ENCODE measurements around the gene FSTL4. TPM values are rescaled to one million over a fixed set of nuclear protein-coding genes. Genes with fewer than 3 reads are reported as not detected.

FSTL4 gene
- total and polyA plus RNA-seq, 4 donors = 0.08 to 1.4 (median 0.31) TPM

DNA sequence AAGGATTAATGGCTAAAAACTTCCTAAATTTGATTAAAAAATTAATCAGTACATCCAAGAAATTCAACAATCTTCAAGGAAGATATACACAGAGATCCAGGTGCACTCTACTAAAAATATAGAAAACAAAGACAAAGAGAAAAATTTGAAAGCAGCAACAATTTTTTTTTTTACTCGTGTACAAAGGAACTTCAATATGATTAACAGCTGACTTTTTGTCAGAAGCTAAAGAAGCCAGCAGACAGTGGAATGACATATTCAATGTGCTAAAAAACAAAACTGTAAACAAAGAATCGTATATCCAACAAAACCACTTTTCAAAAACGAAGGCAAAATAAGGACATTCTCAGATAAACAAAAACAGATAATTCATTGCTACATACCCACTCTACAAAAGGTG lies 234.6 kb downstream of the FSTL4 start:
- no peak overlapping the region for H3K9ac ChIP-seq (ENCODE audit: insufficient read depth in 1 of 2, low read length in 2 of 2)
- H3K27ac ChIP-seq (ENCODE audit: low read depth in 1 of 2, low read length in 1 of 2) = no peak overlapping the region
- no peaks in the 10 kb centered on the region for H3K27me3 ChIP-seq (ENCODE audit: control insufficient read depth in 3 of 3, insufficient read depth in 3 of 3, low read length in 2 of 3)
- H3K36me3 ChIP-seq (ENCODE audit: control insufficient read depth in 4 of 4, insufficient read depth in 4 of 4, low read length in 4 of 4) = no peaks in the 10 kb centered on the region
- H3K9me3 ChIP-seq (ENCODE audit: control insufficient read depth in 4 of 4, insufficient read depth in 3 of 4, low read length in 3 of 4) = peaks cover 0 to 6% (median 2%) of the 10 kb centered on the region in 4 donors
- H3K4me3 ChIP-seq = no peak overlapping the region
- ATAC-seq (ENCODE audit: insufficient read depth, low FRiP score) (no peak), DNase-seq (no peak)
- TF ChIP-seq, protein P1, sequence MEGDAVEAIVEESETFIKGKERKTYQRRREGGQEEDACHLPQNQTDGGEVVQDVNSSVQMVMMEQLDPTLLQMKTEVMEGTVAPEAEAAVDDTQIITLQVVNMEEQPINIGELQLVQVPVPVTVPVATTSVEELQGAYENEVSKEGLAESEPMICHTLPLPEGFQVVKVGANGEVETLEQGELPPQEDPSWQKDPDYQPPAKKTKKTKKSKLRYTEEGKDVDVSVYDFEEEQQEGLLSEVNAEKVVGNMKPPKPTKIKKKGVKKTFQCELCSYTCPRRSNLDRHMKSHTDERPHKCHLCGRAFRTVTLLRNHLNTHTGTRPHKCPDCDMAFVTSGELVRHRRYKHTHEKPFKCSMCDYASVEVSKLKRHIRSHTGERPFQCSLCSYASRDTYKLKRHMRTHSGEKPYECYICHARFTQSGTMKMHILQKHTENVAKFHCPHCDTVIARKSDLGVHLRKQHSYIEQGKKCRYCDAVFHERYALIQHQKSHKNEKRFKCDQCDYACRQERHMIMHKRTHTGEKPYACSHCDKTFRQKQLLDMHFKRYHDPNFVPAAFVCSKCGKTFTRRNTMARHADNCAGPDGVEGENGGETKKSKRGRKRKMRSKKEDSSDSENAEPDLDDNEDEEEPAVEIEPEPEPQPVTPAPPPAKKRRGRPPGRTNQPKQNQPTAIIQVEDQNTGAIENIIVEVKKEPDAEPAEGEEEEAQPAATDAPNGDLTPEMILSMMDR (IDR thresholded peaks at IDR 0.05; ENCODE audit: control extremely low read depth, extremely low read depth) = no peak
- no peaks in the 10 kb centered on the region for H3K4me1 ChIP-seq (ENCODE audit: control insufficient read depth in 5 of 5, insufficient read depth in 5 of 5, low read length in 5 of 5)
- WGBS, 2 donors = 77 to 84% methylated on average over 3 of the region's 3 CpGs

DNA sequence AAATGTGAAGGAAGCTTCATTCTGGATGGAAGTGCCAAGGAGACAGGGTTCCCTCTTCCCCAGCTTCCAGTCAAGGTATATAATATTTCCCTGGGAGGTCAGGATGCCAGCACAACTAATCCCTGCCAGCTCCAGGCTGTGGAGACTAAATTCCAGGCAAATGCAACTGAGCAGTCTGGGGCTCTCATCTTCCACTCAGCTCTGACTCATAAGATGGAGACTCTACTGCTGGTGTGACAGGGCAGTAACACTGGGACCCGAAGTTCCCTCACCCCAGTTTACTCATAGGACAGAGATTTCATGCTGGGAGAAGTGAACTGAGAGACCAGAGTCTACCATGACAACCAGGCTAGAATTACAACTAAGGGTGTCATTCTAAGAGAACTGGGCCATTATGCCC lies 235.4 kb downstream of the FSTL4 start:
- WGBS, 2 donors = 86 to 87% methylated on average over 1 of the region's 1 CpG
- no peak for ATAC-seq (ENCODE audit: insufficient read depth, low FRiP score)
- Histone ChIP-seq H3K27me3 (ENCODE audit: control insufficient read depth in 3 of 3, insufficient read depth in 3 of 3, low read length in 2 of 3) (no peaks in the 10 kb centered on the region), H3K27ac (ENCODE audit: low read depth in 1 of 2, low read length in 1 of 2) (no peak overlapping the region), H3K4me1 (ENCODE audit: control insufficient read depth in 5 of 5, insufficient read depth in 5 of 5, low read length in 5 of 5) (no peaks in the 10 kb centered on the region), H3K9me3 (ENCODE audit: control insufficient read depth in 4 of 4, insufficient read depth in 3 of 4, low read length in 3 of 4) (peaks cover 0 to 6% (median 2%) of the 10 kb centered on the region in 4 donors), H3K36me3 (ENCODE audit: control insufficient read depth in 4 of 4, insufficient read depth in 4 of 4, low read length in 4 of 4) (no peaks in the 10 kb centered on the region), H3K9ac (ENCODE audit: insufficient read depth in 1 of 2, low read length in 2 of 2) (no peak overlapping the region), H3K4me3 (no peak overlapping the region)
- TF ChIP-seq, protein P1 (IDR thresholded peaks at IDR 0.05; ENCODE audit: control extremely low read depth, extremely low read depth) = no peak
- DNase-seq = no peak

GRCh38 chr5:133373121-133373870 lies 239.0 kb downstream of the FSTL4 start:
- Histone ChIP-seq H3K27me3 (ENCODE audit: control insufficient read depth in 3 of 3, insufficient read depth in 3 of 3, low read length in 2 of 3) (no peaks in the 10 kb centered on the region), H3K27ac (ENCODE audit: low read depth in 1 of 2, low read length in 1 of 2) (no peak overlapping the region), H3K4me1 (ENCODE audit: control insufficient read depth in 5 of 5, insufficient read depth in 5 of 5, low read length in 5 of 5) (peaks cover 0 to 3% (median 0%) of the 10 kb centered on the region in 5 donors), H3K4me3 (no peak overlapping the region), H3K9ac (ENCODE audit: insufficient read depth in 1 of 2, low read length in 2 of 2) (no peak overlapping the region), H3K9me3 (ENCODE audit: control insufficient read depth in 4 of 4, insufficient read depth in 3 of 4, low read length in 3 of 4) (peaks cover 0 to 6% (median 2%) of the 10 kb centered on the region in 4 donors), H3K36me3 (ENCODE audit: control insufficient read depth in 4 of 4, insufficient read depth in 4 of 4, low read length in 4 of 4) (no peaks in the 10 kb centered on the region)
- WGBS, 2 donors = 92 to 93% methylated on average over 5 of the region's 5 CpGs
- DNase-seq (no peak), ATAC-seq (ENCODE audit: insufficient read depth, low FRiP score) (no peak)
- TF ChIP-seq, protein P1 (IDR thresholded peaks at IDR 0.05; ENCODE audit: control extremely low read depth, extremely low read depth) = no peak
